Activated CD4-positive, alpha-beta T cell treated with anti-CD3 and anti-CD28 coated beads, Interleukin-2, amount 10 ng/mL, durations not matched to agents 24 days and 14 days (primary cell): ENCODE data around the gene GPANK1. TPM values are rescaled to one million over a fixed set of nuclear protein-coding genes. Genes with fewer than 3 reads are reported as not detected.

Experiments used
- DNase-seq: peaks from one replicate; pipeline ENCODE4 v3.0.0; 2022
- H3K27ac Mint-ChIP-seq: one replicate; pipeline ENCODE4 v1.8.0; 2022; ENCODE audit warnings: mild to moderate bottlenecking, mixed read lengths
- H3K27me3 Mint-ChIP-seq: one replicate; pipeline ENCODE4 v1.8.0; 2022; ENCODE audit warnings: mixed read lengths
- H3K36me3 Mint-ChIP-seq: one replicate; pipeline ENCODE4 v1.8.0; 2022; ENCODE audit warnings: low read depth, mild to moderate bottlenecking, mixed read lengths
- H3K4me1 Mint-ChIP-seq: one replicate; pipeline ENCODE4 v1.8.0; 2021; ENCODE audit warnings: mixed read lengths
- H3K4me3 Mint-ChIP-seq: one replicate; pipeline ENCODE4 v1.8.0; 2022; ENCODE audit warnings: mild to moderate bottlenecking, moderate library complexity, mixed read lengths
- H3K9me3 Mint-ChIP-seq: one replicate; pipeline ENCODE4 v1.8.0; 2021; ENCODE audit warnings: mixed read lengths
- intact Hi-C: fragments of 100-400 bp; cut with micrococcal nuclease; formaldehyde crosslinking; loops from one replicate; pipeline ENCODE4 v1.15.1; 2023
- total RNA-seq: library from RNA; stranded (reverse); gene quantifications from 2 replicates; pipeline ENCODE4 v1.2.3, GENCODE V29; 2022

Gene GPANK1
- total RNA-seq, 1 donor from 2014 or later, result 32.9 TPM

DNA sequence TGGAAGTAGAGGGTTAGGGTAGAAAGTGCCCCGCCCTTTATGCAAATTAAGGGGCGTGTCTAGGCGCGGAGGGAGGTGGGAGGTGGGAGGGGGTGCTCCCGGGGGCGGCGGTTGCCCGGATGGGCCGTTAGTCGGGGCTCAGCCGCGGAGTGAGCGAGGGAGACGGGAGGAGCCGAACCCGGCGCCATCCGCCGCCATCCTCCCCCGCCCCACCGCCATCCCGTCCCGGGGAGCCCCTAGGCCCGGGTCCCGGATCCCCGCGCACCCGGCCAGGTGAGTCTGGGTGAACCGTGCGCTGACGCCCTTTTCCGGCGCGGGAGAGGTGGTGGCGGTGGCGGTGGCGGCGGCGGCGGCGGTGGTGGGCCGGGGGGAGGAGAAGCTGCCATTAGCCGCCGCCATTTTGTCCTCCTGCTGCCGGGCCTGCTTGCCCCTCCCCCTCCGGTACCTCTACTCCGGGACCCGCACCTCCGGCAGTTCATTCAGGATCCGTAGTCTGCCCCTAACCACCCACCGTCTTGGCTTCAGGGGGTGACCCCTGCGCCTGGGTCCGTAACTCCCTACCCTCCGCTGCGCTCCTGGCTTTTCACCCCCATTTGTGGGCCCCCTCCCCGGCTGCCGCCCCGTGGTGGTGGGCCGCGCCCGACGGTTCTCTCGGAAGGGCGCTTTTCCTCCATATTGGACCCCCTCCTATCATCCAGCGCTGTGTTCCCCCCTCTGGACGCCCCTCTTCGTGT, 44.0 kb downstream of the GPANK1 start, which contains the start of gene PRRC2A:
TSS of gene PRRC2A (plus strand) at position 130 of the 734 bp plus-strand sequence. CDS start 2,075 bp downstream, outside the sequence.
- intact Hi-C loops, result loop anchor here (1.0 to 2.0 kb wide), 8 partner anchors 32 to 423 kb away; partner anchors contain the start of genes BAG6, DDX39B and NFKBIL1
- H3K9me3 Mint-ChIP-seq, result no peaks in the 10 kb centered on the region
- DNase-seq, result peak; percentile 93
- H3K4me3 Mint-ChIP-seq, result peak within 1 kb of the TSS; percentile 90
- peaks cover 60% of the 10 kb centered on the region for H3K36me3 Mint-ChIP-seq
- H3K4me1 Mint-ChIP-seq, result peaks cover 39% of the 10 kb centered on the region
- H3K27ac Mint-ChIP-seq, result peak within 1 kb of the TSS; percentile 95
- H3K27me3 Mint-ChIP-seq, result no peaks in the 10 kb centered on the region

DNA sequence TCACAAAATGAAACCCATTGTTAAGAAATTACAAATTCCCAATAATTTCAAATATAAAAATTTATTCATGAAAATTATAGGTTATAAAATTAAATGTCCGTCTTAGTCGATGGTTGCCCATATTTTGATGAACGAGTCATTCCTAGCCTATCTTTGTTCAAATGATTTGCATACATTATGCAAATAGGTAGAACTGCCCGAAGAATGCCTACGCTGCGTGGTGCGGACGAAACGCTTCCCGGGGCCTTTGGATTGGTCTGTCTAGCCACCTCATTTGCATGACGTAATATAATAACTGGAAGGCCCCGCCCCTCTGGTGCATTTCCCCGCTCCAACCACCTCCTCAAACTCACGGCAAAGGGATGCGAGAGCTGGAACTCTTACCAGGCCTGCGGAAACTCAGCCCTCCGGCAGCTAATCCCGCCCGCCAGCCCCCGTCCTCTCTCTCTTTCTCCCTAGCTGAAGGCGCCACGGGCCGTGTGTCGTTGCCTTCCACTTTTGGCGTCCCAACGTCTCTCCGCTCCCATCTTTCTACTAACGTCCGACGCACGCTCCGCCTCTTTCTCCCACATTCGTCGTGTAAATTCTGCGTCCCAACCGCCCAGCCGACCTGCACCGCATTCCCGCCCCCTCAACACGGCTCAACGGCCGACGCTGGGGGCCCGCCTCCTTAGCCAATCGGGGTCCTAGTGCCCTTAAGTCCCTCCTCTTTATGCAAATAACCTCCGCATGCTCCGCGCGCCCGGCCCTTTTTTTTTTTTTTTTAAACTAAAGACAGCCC, 44.8 kb downstream of the GPANK1 start:
- no peaks in the 10 kb centered on the region for H3K9me3 Mint-ChIP-seq
- no peaks in the 10 kb centered on the region for H3K27me3 Mint-ChIP-seq

DNA sequence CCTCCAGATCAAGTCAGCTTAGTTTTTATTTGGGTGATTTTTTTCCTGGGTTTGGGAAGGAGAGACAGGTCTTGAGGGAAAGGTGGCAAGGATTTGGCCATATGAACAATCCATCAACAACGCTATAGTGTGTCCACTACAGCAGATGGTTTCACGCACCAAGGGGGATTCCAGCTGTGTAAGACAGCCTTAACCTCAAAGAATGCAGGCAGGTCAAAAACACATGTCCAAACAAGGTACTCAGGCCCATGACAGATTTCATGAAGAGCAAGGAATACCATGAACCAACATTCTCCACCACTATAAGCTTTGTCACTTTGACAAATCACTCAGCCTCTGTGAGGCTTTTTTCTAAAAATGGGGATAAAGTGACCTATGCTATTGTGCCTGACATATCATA, 47.8 kb downstream of the GPANK1 start:
- H3K27ac Mint-ChIP-seq, result peak overlapping the region; percentile 96
- peaks cover 38% of the 10 kb centered on the region for H3K4me1 Mint-ChIP-seq
- H3K36me3 Mint-ChIP-seq, result peaks cover 27% of the 10 kb centered on the region
- intact Hi-C loops, result no loop called here
- no peaks in the 10 kb centered on the region for H3K9me3 Mint-ChIP-seq
- no peak for DNase-seq
- no peaks in the 10 kb centered on the region for H3K27me3 Mint-ChIP-seq
- peak overlapping the region; percentile 94 for H3K4me3 Mint-ChIP-seq

More for the DNA sequence above, 44.8 kb downstream of the GPANK1 start:
- DNase-seq, result peak; percentile 99
- H3K4me1 Mint-ChIP-seq, result peaks cover 46% of the 10 kb centered on the region
- peaks cover 53% of the 10 kb centered on the region for H3K36me3 Mint-ChIP-seq
- intact Hi-C loops, result loop anchor here (1.0 to 2.0 kb wide), 8 partner anchors 32 to 423 kb away; partner anchors contain the start of genes BAG6, DDX39B and NFKBIL1
- peak overlapping the region; percentile 90 for H3K4me3 Mint-ChIP-seq
- peak overlapping the region; percentile 95 for H3K27ac Mint-ChIP-seq

DNA sequence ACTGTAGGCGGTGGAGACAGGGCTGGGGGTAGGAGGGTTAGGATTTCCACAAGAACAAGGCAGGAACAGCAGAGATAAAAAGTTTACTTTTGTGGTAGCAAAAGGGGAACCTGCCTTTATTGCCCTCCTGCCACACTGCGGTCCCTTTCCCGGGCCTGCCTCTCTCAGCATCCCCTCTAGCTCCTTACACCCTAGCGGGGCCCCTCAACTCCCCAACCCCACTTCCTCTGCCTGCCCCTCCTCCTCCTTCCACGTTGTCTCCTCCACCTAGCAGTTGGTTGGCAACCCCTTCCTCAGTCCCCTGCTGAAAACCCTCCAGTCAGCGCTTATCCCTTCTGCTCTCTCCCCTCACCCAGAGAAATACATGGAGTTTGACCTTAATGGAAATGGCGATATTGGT, 49.0 kb downstream of the GPANK1 start:
- intact Hi-C loops, result no loop called here
- peak; percentile 80 for DNase-seq
- H3K36me3 Mint-ChIP-seq, result peaks cover 17% of the 10 kb centered on the region
- H3K27ac Mint-ChIP-seq, result peak overlapping the region; percentile 96
- H3K4me1 Mint-ChIP-seq, result peaks cover 32% of the 10 kb centered on the region
- no peaks in the 10 kb centered on the region for H3K27me3 Mint-ChIP-seq
- peak overlapping the region; percentile 94 for H3K4me3 Mint-ChIP-seq
- no peaks in the 10 kb centered on the region for H3K9me3 Mint-ChIP-seq

DNA sequence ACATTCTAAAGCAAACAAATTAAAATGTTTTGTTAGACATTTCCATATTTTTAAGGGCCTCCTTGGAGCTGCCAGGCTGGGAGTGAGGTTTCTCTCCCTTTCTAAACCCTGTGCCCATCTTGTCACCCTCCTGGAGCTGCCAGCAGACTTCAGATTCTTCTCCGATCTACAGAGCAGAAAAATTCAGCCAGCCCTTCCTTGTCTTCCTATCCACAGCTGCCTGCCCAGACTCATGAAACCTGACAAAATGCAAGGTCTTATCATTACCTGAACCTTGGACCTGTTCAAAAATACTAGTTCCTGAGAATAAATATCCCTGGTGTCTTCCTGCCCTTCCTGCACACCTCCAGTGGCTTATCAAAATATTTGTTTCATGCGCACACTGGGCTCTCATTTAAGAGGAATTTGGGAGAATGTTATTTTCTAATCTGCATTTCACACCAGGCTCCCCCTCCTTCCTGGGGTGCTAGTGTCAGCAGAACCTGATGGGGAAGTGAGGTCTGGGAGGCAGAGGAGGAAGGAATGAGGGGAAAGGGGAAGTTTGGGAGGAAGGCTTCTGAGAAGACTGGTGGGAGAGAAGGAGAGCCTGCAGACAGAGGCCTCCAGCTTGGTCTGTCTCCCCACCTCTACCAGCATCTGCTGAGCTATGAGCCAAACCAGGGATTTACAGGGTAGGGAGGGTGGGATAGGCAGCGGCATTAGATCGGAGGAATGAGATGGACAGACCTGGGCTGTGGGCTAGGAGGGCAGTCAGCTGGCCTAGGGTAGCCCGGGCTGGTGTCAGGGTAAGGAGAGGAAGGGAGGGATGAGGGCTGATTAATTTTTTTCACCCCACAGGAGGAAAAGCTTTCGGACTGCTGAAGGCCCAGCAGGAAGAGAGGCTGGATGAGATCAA, 49.9 kb downstream of the GPANK1 start, which contains the start of gene AIF1:
TSS of gene AIF1 (plus strand) at position 551 of the 895 bp plus-strand sequence. CDS start at position 647, 96 bp downstream.
- H3K27me3 Mint-ChIP-seq, result no peaks in the 10 kb centered on the region
- H3K36me3 Mint-ChIP-seq, result peaks cover 15% of the 10 kb centered on the region
- DNase-seq, result no peak
- H3K4me3 Mint-ChIP-seq, result peak within 1 kb of the TSS; percentile 94
- peaks cover 30% of the 10 kb centered on the region for H3K4me1 Mint-ChIP-seq
- H3K9me3 Mint-ChIP-seq, result no peaks in the 10 kb centered on the region
- intact Hi-C loops, result no loop called here
- H3K27ac Mint-ChIP-seq, result peak within 1 kb of the TSS; percentile 96

DNA sequence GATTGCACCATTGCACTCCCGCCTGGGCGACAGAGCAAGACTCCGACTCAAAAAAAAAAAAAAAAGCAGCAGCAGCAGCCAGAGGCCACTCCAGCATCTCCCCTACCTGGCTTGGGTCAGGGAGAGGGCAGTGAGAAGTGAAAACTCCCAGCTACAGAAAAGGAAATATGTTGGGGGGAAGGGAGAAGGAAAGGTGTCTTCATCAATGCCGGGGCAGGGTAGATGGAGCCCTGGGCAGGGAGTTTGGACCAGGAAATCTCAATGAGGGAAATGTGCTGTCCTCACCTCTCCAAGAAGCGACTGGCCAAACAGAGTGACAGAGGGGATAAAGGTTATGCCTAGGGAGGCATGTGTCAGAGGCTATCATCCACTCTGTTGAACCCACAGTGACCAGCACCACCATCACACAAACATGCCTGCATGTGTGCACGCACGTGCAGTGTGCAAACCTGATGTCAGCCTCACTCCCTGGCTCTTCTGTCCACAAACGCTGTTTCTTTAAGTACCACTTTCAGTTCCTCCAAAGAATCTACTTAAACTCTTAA, 50.6 kb downstream of the GPANK1 start:
- peaks cover 27% of the 10 kb centered on the region for H3K4me1 Mint-ChIP-seq
- H3K27ac Mint-ChIP-seq, result no peak overlapping the region
- peaks cover 13% of the 10 kb centered on the region for H3K36me3 Mint-ChIP-seq
- no peaks in the 10 kb centered on the region for H3K27me3 Mint-ChIP-seq
- no peaks in the 10 kb centered on the region for H3K9me3 Mint-ChIP-seq
- no peak for DNase-seq
- no peak overlapping the region for H3K4me3 Mint-ChIP-seq
- intact Hi-C loops, result no loop called here

Other genes with a start within 250 kb of the GPANK1 start
- gene MICB, start 166.9 kb downstream of the GPANK1 start, total RNA-seq, result 32.8 and 35.5 TPM in 2 replicates
- gene MCCD1, start 136.0 kb downstream of the GPANK1 start, total RNA-seq, result not detected in 2 replicates
- 696 and 720 TPM in 2 replicates for gene DDX39B, start 123.0 kb downstream of the GPANK1 start, total RNA-seq
- 0.89 and 0.92 TPM in 2 replicates for gene ATP6V1G2, start 118.4 kb downstream of the GPANK1 start, total RNA-seq
- 14.8 and 16.2 TPM in 2 replicates for gene NFKBIL1, start 117.4 kb downstream of the GPANK1 start, total RNA-seq
- 622 and 631 TPM in 2 replicates for gene LTA, start 92.7 kb downstream of the GPANK1 start, total RNA-seq
- gene TNF, start 89.4 kb downstream of the GPANK1 start, total RNA-seq, result 294 and 303 TPM in 2 replicates
- 134 and 136 TPM in 2 replicates for gene LTB, start 82.6 kb downstream of the GPANK1 start, total RNA-seq
- gene LST1, start 78.7 kb downstream of the GPANK1 start, total RNA-seq, result 42.6 and 46.4 TPM in 2 replicates
- 12.2 and 14.5 TPM in 2 replicates for gene NCR3, start 72.0 kb downstream of the GPANK1 start, total RNA-seq
- 68.2 and 69.6 TPM in 2 replicates for gene AIF1, start 49.8 kb downstream of the GPANK1 start, total RNA-seq
- 290 and 303 TPM in 2 replicates for gene PRRC2A, start 44.3 kb downstream of the GPANK1 start, total RNA-seq
- gene BAG6, start 12.3 kb downstream of the GPANK1 start, total RNA-seq, result 324 and 342 TPM in 2 replicates
- gene APOM, start 9.1 kb downstream of the GPANK1 start, total RNA-seq, result 2.5 and 3.4 TPM in 2 replicates
- 16.8 and 17.9 TPM in 2 replicates for gene C6orf47, start 4.2 kb downstream of the GPANK1 start, total RNA-seq
- gene CSNK2B, start 1.1 kb upstream of the GPANK1 start, total RNA-seq, result 288 and 302 TPM in 2 replicates
- gene LY6G5B, start 5.0 kb upstream of the GPANK1 start, total RNA-seq, result 32.8 and 33.5 TPM in 2 replicates
- gene LY6G5C, start 16.1 kb upstream of the GPANK1 start, total RNA-seq, result 4.1 and 4.9 TPM in 2 replicates
- 43.1 and 44.7 TPM in 2 replicates for gene ABHD16A, start 38.3 kb upstream of the GPANK1 start, total RNA-seq
- gene LY6G6F, start 41.9 kb upstream of the GPANK1 start, total RNA-seq, result not detected in 2 replicates
- gene LY6G6D, start 50.4 kb upstream of the GPANK1 start, total RNA-seq, result not detected in 2 replicates
- gene LY6G6C, start 56.7 kb upstream of the GPANK1 start, total RNA-seq, result not detected in 2 replicates
- not detected in 2 replicates for gene MPIG6B, start 58.4 kb upstream of the GPANK1 start, total RNA-seq
- 4.8 and 5.6 TPM in 2 replicates for gene DDAH2, start 64.3 kb upstream of the GPANK1 start, total RNA-seq
- 385 TPM in 2 replicates for gene CLIC1, start 71.5 kb upstream of the GPANK1 start, total RNA-seq
- 87.8 and 99.6 TPM in 2 replicates for gene MSH5, start 75.0 kb upstream of the GPANK1 start, total RNA-seq
- 15.0 and 17.7 TPM in 2 replicates for gene SAPCD1, start 97.7 kb upstream of the GPANK1 start, total RNA-seq
- gene VWA7, start 112.3 kb upstream of the GPANK1 start, total RNA-seq, result 3.0 and 3.2 TPM in 2 replicates
- 173 and 181 TPM in 2 replicates for gene VARS1, start 130.8 kb upstream of the GPANK1 start, total RNA-seq
- 142 and 146 TPM in 2 replicates for gene LSM2, start 142.0 kb upstream of the GPANK1 start, total RNA-seq
- gene HSPA1L, start 150.3 kb upstream of the GPANK1 start, total RNA-seq, result 1.8 and 2.5 TPM in 2 replicates
- 189 and 190 TPM in 2 replicates for gene HSPA1A, start 150.5 kb upstream of the GPANK1 start, total RNA-seq
- 156 and 161 TPM in 2 replicates for gene HSPA1B, start 162.7 kb upstream of the GPANK1 start, total RNA-seq
- 20.4 and 22.2 TPM in 2 replicates for gene NEU1, start 197.8 kb upstream of the GPANK1 start, total RNA-seq
- 0.21 TPM in 1 of 2 replicates, not detected in the other for gene SLC44A4, start 214.0 kb upstream of the GPANK1 start, total RNA-seq
- gene EHMT2, start 232.7 kb upstream of the GPANK1 start, total RNA-seq, result 73.5 and 79.3 TPM in 2 replicates
- gene ZBTB12, start 237.1 kb upstream of the GPANK1 start, total RNA-seq, result 3.7 and 4.6 TPM in 2 replicates